ENCODE measurements around the gene PLCD3.
"Not testable (repeated sequence)": the region's sequence is repeated elsewhere in the genome, so short reads cannot be mapped to it uniquely, and the experiment has no call there.

GRCh38 chr17:45124797-45125122 is 7.6 kb downstream of the PLCD3 start:
- not testable (repeated sequence) for TF ChIP-seq POLR2A (IDR thresholded peaks at IDR 0.05; ENCODE audit: low read length); GATA1 (IDR thresholded peaks at IDR 0.05; ENCODE audit: low read depth, low read length)
